Measurements from ENCODE around the gene PLA2G2A. TPM values are rescaled to one million over a fixed set of nuclear protein-coding genes. Genes with fewer than 3 reads are reported as not detected.

The PLA2G2A gene
- total RNA-seq, 1 donor from 2014 or later, result not detected

GRCh38 chr1:19964542-19964941 is 14.9 kb downstream of the PLA2G2A start:
- ATAC-seq (ENCODE audit: low read depth) (no peak), DNase-seq (no peak)
- H3K4me1 Mint-ChIP-seq, result peaks cover 8% of the 10 kb centered on the region
- TF ChIP-seq CTCF (IDR thresholded peaks at IDR 0.05), result no peak
- intact Hi-C loops (cut with micrococcal nuclease), result no loop called here
- no peaks in the 10 kb centered on the region for H3K36me3 Mint-ChIP-seq (ENCODE audit: low read depth)
- CTCF ChIA-PET, result no interaction called here
- POLR2A ChIA-PET, result interaction anchor here (0.6 kb wide), 1 partner anchor 199 kb away, joined by 4 read pairs; no protein-coding TSS in a partner anchor
- H3K9me3 Mint-ChIP-seq, result peaks cover 6% of the 10 kb centered on the region
- H3K27me3 Mint-ChIP-seq, result peaks cover 26% of the 10 kb centered on the region
- no peak overlapping the region for H3K4me3 Mint-ChIP-seq
- H3K27ac Mint-ChIP-seq, result no peak overlapping the region

DNA sequence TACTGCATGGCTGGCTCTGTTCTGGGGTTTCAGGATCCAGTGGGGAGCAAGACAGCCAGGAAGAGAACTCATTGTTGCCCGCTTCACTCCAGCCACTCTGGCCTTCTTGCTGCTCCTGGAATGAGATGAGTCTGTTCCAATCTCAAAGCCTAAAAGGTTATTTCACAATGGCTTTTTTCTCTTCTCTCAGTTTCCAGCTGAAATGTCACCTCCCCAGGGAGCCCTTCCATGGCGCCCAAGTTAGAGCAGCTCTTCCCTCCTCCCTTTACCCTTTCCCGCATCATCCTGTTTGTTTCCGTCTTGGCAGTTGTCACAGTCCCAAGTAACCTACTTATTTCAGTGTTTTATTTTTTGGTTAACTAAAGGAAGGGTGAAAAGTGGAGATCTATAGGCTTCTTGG is 15.8 kb downstream of the PLA2G2A start:
- Mint-ChIP-seq H3K4me1 (peaks cover 8% of the 10 kb centered on the region), H3K9me3 (peaks cover 6% of the 10 kb centered on the region), H3K36me3 (ENCODE audit: low read depth) (no peaks in the 10 kb centered on the region), H3K27ac (no peak overlapping the region), H3K4me3 (no peak overlapping the region), H3K27me3 (peaks cover 24% of the 10 kb centered on the region)
- no peak for TF ChIP-seq CTCF (IDR thresholded peaks at IDR 0.05)
- ChIA-PET CTCF (no interaction called here), POLR2A (interaction anchor here (0.6 kb wide), 1 partner anchor 198 kb away, joined by 4 read pairs; no protein-coding TSS in a partner anchor)
- intact Hi-C loops (cut with micrococcal nuclease), result no loop called here
- DNase-seq (no peak), ATAC-seq (ENCODE audit: low read depth) (no peak)

- no peaks in the 10 kb centered on the region for H3K36me3 Mint-ChIP-seq (ENCODE audit: low read depth)
- TF ChIP-seq CTCF (IDR thresholded peaks at IDR 0.05), result no peak
- POLR2A ChIA-PET, result no interaction called here
- H3K4me1 Mint-ChIP-seq, result peaks cover 7% of the 10 kb centered on the region
- DNase-seq (no peak), ATAC-seq (ENCODE audit: low read depth) (no peak)
- CTCF ChIA-PET, result no interaction called here
- no peak overlapping the region for H3K4me3 Mint-ChIP-seq
- H3K27me3 Mint-ChIP-seq, result peaks cover 31% of the 10 kb centered on the region
- intact Hi-C loops (cut with micrococcal nuclease), result no loop called here
- no peak overlapping the region for H3K27ac Mint-ChIP-seq
- peaks cover 6% of the 10 kb centered on the region for H3K9me3 Mint-ChIP-seq
These were observed 18.8 kb downstream of the PLA2G2A start for GRCh38 chr1:19960591-19960990.

DNA sequence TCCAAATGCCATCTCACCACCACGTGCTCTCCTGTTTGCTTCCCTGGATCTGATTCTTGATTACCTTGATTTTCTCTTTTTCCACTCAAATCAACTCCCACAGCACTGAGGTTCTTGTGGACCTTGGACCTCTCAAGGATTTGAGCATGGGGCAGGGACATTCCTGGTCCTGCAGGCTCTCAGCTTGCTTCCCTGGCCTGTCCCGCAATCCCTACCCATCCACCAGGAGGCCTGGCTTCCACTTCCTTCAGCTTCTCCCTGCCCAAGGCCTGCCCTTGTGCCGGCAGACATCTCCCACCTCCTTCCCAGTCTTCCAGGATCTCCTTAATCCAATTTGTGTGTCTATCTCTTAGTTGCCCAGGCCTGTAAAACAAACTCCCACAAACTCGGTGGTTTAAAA is 21.6 kb downstream of the PLA2G2A start:
- Mint-ChIP-seq H3K27me3 (peaks cover 19% of the 10 kb centered on the region), H3K27ac (no peak overlapping the region), H3K4me1 (peaks cover 7% of the 10 kb centered on the region), H3K36me3 (ENCODE audit: low read depth) (no peaks in the 10 kb centered on the region), H3K4me3 (no peak overlapping the region), H3K9me3 (peaks cover 3% of the 10 kb centered on the region)
- no peak for TF ChIP-seq CTCF (IDR thresholded peaks at IDR 0.05)
- no peak for DNase-seq
- ChIA-PET POLR2A (no interaction called here), CTCF (no interaction called here)
- no peak for ATAC-seq (ENCODE audit: low read depth)
- intact Hi-C loops (cut with micrococcal nuclease), result no loop called here

DNA sequence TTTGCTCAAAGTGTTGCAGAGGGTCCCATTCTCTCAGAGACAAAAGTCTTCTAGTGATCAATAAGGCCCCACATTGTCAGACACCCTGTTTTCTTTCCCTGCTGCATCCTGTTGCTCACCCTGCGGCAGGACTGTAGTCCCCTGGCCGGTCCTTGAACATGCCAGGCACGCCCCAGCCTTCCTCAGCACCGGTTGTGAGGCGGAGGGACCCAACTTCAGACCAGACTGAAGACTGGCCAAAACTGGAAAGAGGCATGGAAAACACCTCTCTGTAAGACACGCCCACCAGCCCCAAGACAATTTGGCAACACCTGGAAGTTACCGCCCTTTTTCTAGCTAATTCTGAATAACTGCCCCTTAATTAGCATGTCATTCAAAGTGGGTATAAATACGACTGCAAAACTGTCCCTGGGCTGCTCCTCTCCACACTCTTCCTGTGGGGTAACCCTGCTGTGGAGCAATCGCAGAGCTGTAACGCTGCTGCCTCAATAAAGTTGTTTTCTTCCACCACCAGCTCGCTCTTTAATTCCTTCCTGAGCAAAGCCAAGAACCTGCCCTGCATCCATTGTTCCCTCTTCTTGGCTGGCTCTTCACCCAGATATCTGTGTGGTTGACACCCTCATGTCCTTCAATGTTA is 23.8 kb downstream of the PLA2G2A start:
- Mint-ChIP-seq H3K4me3 (no peak overlapping the region), H3K9me3 (peaks cover 3% of the 10 kb centered on the region), H3K27ac (no peak overlapping the region), H3K27me3 (peaks cover 19% of the 10 kb centered on the region), H3K36me3 (ENCODE audit: low read depth) (no peaks in the 10 kb centered on the region), H3K4me1 (peaks cover 3% of the 10 kb centered on the region)
- DNase-seq, result no peak
- intact Hi-C loops (cut with micrococcal nuclease), result no loop called here
- no peak for ATAC-seq (ENCODE audit: low read depth)
- CTCF ChIA-PET, result no interaction called here
- no peak for TF ChIP-seq CTCF (IDR thresholded peaks at IDR 0.05)
- POLR2A ChIA-PET, result no interaction called here

Measured in activated B cell treated with CpG ODN at 0.5 μM for 24 hours (primary cell).